Neural progenitor cell (in vitro differentiated cells): ENCODE measurements around the gene COL4A3. TPM values are rescaled to one million over a fixed set of nuclear protein-coding genes. Genes with fewer than 3 reads are reported as not detected.
A peak's percentile ranks its signal among the peaks of the same experiment; 100 is the strongest.

ENCODE experiments used
- DNase-seq: peaks from one replicate; pipeline ENCODE4 v3.0.0-alpha.2; 2016; ENCODE audit warnings: low spot score
- H2AFZ ChIP-seq: fragments of 200-600 bp; sonication (generic); replicated peaks from 2 replicates; pipeline ENCODE4 v1.6.1; 2016; ENCODE audit warnings: antibody characterized with exemption
- H3F3A ChIP-seq: fragments of 200-600 bp; sonication (generic); 2 replicates; pipeline ENCODE4 v1.6.1; 2016; ENCODE audit warnings: antibody characterized with exemption, low read depth
- H3K27ac ChIP-seq: fragments of 200-600 bp; sonication (generic); 2 replicates; pipeline ENCODE4 v1.5.1; 2016; ENCODE audit warnings: mild to moderate bottlenecking
- H3K27me3 ChIP-seq: fragments of 200-600 bp; sonication (generic); 2 replicates; pipeline ENCODE4 v1.6.1; 2016; ENCODE audit warnings: mild to moderate bottlenecking, moderate library complexity
- H3K36me3 ChIP-seq: fragments of 200-600 bp; sonication (generic); 2 replicates; pipeline ENCODE4 v1.5.1; 2016
- H3K4me1 ChIP-seq: fragments of 200-600 bp; sonication (generic); 2 replicates; pipeline ENCODE4 v1.6.1; 2016; ENCODE audit warnings: mixed run types
- H3K4me2 ChIP-seq: fragments of 200-600 bp; sonication (generic); 2 replicates; pipeline ENCODE4 v1.6.1; 2016
- H3K4me3 ChIP-seq: fragments of 200-600 bp; sonication (generic); 2 replicates; pipeline ENCODE4 v1.5.1; 2016
- H3K79me2 ChIP-seq: fragments of 200-600 bp; sonication (generic); 2 replicates; pipeline ENCODE4 v1.6.1; 2016; ENCODE audit warnings: low read depth
- H3K9ac ChIP-seq: fragments of 200-600 bp; sonication (generic); 2 replicates; pipeline ENCODE4 v1.6.1; 2016
- H3K9me3 ChIP-seq: fragments of 200-600 bp; sonication (generic); 2 replicates; pipeline ENCODE4 v1.5.1; 2016; ENCODE audit warnings: low read depth
- H4K20me1 ChIP-seq: fragments of 200-600 bp; sonication (generic); 2 replicates; pipeline ENCODE4 v1.6.1; 2016; ENCODE audit warnings: low read depth
- H3K27ac Mint-ChIP-seq: 3 replicates; pipeline ENCODE4 v1.8.0; 2021; ENCODE audit warnings: mixed read lengths
- H3K27me3 Mint-ChIP-seq: 2 replicates; pipeline ENCODE4 v1.8.0; 2022; ENCODE audit warnings: low read depth, mild to moderate bottlenecking, inconsistent platforms, moderate library complexity, mixed read lengths; ENCODE audit not compliant: insufficient read depth
- H3K36me3 Mint-ChIP-seq: 3 replicates; pipeline ENCODE4 v1.8.0; 2021; ENCODE audit warnings: mixed read lengths
- H3K4me1 Mint-ChIP-seq: 3 replicates; pipeline ENCODE4 v1.8.0; 2021; ENCODE audit warnings: mixed read lengths
- H3K4me3 Mint-ChIP-seq: 3 replicates; pipeline ENCODE4 v1.8.0; 2021; ENCODE audit warnings: mild to moderate bottlenecking, moderate library complexity, mixed read lengths
- H3K9me3 Mint-ChIP-seq: 3 replicates; pipeline ENCODE4 v1.8.0; 2020; ENCODE audit warnings: mixed read lengths
- CTCF ChIP-seq: fragments of 200-600 bp; sonication (generic); IDR thresholded peaks from 2 replicates; pipeline ENCODE4 v1.5.1; 2017; ENCODE audit warnings: antibody characterized with exemption, mild to moderate bottlenecking
- EZH2 ChIP-seq: fragments of 200-600 bp; sonication (generic); IDR thresholded peaks from 2 replicates; pipeline ENCODE4 v1.6.1; 2017; ENCODE audit warnings: antibody characterized with exemption, mild to moderate bottlenecking, moderate library complexity
- EZH2phosphoT487 ChIP-seq: fragments of 200-600 bp; sonication (generic); IDR thresholded peaks from 2 replicates; pipeline ENCODE4 v1.6.1; 2017; ENCODE audit warnings: antibody characterized with exemption
- total RNA-seq: library from RNA; depleted of rRNA; stranded (reverse); fragments of >200 nt; gene quantifications from 2 replicates; pipeline ENCODE4 v1.2.3, GENCODE V29; 2015; ENCODE audit warnings: low replicate concordance

The COL4A3 gene
- total RNA-seq, 1 donor from 2014 or later = not detected

GRCh38 chr2:227160164-227160563, 4.3 kb upstream of the COL4A3 start:
- Mint-ChIP-seq H3K27me3 (peaks cover 44% of the 10 kb centered on the region), H3K9me3 (no peaks in the 10 kb centered on the region), H3K36me3 (no peaks in the 10 kb centered on the region), H3K27ac (no peak overlapping the region), H3K4me3 (no peak overlapping the region), H3K4me1 (peaks cover 4% of the 10 kb centered on the region)
- H3F3A ChIP-seq = no peaks in the 10 kb centered on the region
- H3K9ac ChIP-seq = no peak overlapping the region
- DNase-seq = no peak
- H3K4me2 ChIP-seq = no peak overlapping the region
- no peak for TF ChIP-seq CTCF
- no peak for TF ChIP-seq EZH2
- TF ChIP-seq EZH2phosphoT487 = no peak
- no peak overlapping the region for H3K4me3 ChIP-seq
- H3K27me3 ChIP-seq = peaks cover 55% of the 10 kb centered on the region
- H3K36me3 ChIP-seq = no peaks in the 10 kb centered on the region
- H3K27ac ChIP-seq = no peak overlapping the region
- H3K4me1 ChIP-seq = no peaks in the 10 kb centered on the region
- H3K9me3 ChIP-seq = no peaks in the 10 kb centered on the region
- H2AFZ ChIP-seq = no peak overlapping the region
- no peaks in the 10 kb centered on the region for H3K79me2 ChIP-seq
- no peaks in the 10 kb centered on the region for H4K20me1 ChIP-seq

GRCh38 chr2:227161947-227162346, 2.5 kb upstream of the COL4A3 start:
- DNase-seq = no peak
- no peak overlapping the region for H2AFZ ChIP-seq
- no peak overlapping the region for H3K27ac ChIP-seq
- TF ChIP-seq EZH2 (no peak), EZH2phosphoT487 (no peak), CTCF (no peak)
- Mint-ChIP-seq H3K36me3 (no peaks in the 10 kb centered on the region), H3K9me3 (peaks cover 4% of the 10 kb centered on the region), H3K27ac (no peak overlapping the region), H3K4me1 (peaks cover 4% of the 10 kb centered on the region), H3K27me3 (peaks cover 47% of the 10 kb centered on the region), H3K4me3 (no peak overlapping the region)
- no peaks in the 10 kb centered on the region for H3K4me1 ChIP-seq
- peaks cover 73% of the 10 kb centered on the region for H3K27me3 ChIP-seq
- H3K36me3 ChIP-seq = no peaks in the 10 kb centered on the region
- no peak overlapping the region for H3K4me3 ChIP-seq
- no peaks in the 10 kb centered on the region for H4K20me1 ChIP-seq
- H3K9ac ChIP-seq = no peak overlapping the region
- no peaks in the 10 kb centered on the region for H3K9me3 ChIP-seq
- H3F3A ChIP-seq = no peaks in the 10 kb centered on the region
- no peak overlapping the region for H3K4me2 ChIP-seq
- H3K79me2 ChIP-seq = no peaks in the 10 kb centered on the region

- Histone ChIP-seq H3K9ac (no peak overlapping the region), H3K27me3 (peaks cover 77% of the 10 kb centered on the region), H3K36me3 (no peaks in the 10 kb centered on the region), H3K4me1 (no peaks in the 10 kb centered on the region), H3K27ac (no peak overlapping the region), H2AFZ (peak overlapping the region; percentile 97), H3F3A (no peaks in the 10 kb centered on the region), H3K9me3 (no peaks in the 10 kb centered on the region), H3K79me2 (no peaks in the 10 kb centered on the region), H4K20me1 (no peaks in the 10 kb centered on the region), H3K4me2 (peak overlapping the region; percentile 97), H3K4me3 (peak overlapping the region; percentile 71)
- Mint-ChIP-seq H3K4me3 (peak overlapping the region; percentile 84), H3K27me3 (peaks cover 48% of the 10 kb centered on the region), H3K9me3 (peaks cover 4% of the 10 kb centered on the region), H3K27ac (no peak overlapping the region), H3K36me3 (no peaks in the 10 kb centered on the region), H3K4me1 (peaks cover 4% of the 10 kb centered on the region)
- peak; percentile 19 for DNase-seq
- no peak for TF ChIP-seq EZH2
- TF ChIP-seq CTCF = no peak
- TF ChIP-seq EZH2phosphoT487 = no peak
Measured at GRCh38 chr2:227163485-227163997, 883 bp upstream of the COL4A3 start.
